Limb (tissue), 2 donors: ENCODE results near the gene VASH2.
"Not testable (repeated sequence)": the region's sequence is repeated elsewhere in the genome, so short reads cannot be mapped to it uniquely, and the experiment has no call there.

Source experiments
- DNase-seq, 2 donors: peaks; one replicate each; pipeline ENCODE4 v3.0.0-alpha.2; 2016; ENCODE audit errors: extremely low spot score in 2 of 2

VASH2 gene

DNA sequence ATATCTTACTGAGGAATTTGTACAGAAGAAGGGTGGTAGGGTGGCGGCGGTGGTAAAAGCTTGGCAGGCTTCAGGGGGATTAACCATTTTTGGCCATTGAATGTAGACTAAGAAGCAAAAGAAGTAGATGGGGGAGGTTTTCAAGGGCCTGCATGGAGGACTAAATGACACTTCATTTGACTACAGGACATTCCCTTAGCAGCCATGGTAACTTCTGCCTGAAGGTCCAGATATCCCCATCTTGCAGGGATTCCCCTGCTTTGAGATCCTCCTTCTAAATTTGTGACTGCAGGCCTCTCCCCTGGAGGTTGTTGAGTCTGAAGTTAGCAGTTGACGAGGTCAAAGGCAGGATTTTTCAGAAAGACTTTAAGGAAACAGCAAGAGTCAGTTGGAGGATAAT, 4.8 kb downstream of the VASH2 start:
- no peak for DNase-seq

DNA sequence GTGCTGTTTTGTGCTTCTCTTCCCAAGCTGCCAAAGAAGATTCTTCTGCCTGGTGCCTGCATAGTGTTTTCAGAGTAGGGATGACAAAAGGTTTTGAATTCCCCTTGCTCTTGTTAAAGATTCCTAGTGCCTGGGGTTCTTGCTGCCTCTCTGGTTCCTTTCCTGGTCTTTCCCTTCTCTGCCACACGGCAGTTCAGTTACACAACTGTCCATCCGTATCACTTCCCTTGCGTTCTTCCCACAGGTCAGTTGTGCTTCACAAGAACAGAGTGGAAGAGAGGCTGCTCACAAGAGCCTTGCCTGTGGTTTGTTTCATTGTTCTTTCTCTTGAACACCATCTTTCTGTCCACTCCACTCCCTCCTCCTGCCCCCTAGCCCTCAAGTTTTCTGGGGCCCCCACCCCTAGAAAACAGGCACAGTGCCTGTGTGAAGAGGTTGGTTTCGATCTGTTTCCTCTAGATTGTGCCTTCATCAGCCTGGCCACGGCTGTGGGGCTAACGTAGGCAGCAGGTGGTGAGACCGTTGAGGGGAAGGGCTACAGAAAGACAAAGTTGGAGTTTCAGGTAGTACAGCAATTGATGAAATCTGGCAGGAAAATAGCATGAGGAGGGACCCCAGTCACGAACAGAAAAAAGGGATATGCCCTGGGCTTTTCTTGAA, 5.8 kb downstream of the VASH2 start:
- no peak for DNase-seq

DNA sequence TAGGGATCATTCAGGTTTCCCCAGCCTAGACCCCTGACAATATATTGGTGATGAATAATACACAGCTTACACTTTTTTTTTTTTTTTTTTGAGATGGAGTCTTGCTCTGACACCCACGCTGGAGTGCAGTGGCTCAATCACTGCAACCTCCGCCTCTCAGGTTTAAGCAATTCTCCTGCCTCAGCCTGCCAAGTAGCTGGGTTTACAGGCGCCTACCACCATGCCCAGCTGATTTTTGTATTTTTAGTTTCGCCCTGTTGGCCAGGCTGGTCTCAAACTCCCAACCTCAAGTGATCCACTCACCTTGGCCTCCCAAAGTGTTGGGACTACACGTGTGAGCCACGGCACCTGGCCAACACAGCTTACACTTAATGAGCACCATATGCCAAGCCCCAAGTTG, 7.2 kb downstream of the VASH2 start:
- no peak for DNase-seq

DNA sequence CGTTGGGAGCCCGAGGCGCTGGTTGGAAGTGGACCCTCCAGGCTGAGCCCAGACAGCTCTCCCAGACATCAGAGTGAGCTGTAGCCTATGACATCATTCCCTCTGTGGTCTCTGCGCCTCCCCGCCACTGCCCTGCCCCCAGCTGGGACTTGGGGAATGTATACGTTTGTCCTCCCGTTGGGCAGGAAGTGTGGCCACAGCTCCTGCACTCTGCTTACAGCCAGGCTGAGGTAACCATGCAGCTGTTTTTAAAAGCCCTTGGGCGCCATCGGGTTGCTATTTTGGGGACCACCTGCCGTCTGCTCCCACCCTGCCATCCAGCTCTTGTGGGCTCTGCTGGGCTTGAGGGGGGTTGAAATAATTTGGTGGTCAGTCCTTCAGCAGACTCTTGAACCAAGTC, 7.8 kb downstream of the VASH2 start:
- peak in 1 of 2 donors; percentile 64 for DNase-seq

DNA sequence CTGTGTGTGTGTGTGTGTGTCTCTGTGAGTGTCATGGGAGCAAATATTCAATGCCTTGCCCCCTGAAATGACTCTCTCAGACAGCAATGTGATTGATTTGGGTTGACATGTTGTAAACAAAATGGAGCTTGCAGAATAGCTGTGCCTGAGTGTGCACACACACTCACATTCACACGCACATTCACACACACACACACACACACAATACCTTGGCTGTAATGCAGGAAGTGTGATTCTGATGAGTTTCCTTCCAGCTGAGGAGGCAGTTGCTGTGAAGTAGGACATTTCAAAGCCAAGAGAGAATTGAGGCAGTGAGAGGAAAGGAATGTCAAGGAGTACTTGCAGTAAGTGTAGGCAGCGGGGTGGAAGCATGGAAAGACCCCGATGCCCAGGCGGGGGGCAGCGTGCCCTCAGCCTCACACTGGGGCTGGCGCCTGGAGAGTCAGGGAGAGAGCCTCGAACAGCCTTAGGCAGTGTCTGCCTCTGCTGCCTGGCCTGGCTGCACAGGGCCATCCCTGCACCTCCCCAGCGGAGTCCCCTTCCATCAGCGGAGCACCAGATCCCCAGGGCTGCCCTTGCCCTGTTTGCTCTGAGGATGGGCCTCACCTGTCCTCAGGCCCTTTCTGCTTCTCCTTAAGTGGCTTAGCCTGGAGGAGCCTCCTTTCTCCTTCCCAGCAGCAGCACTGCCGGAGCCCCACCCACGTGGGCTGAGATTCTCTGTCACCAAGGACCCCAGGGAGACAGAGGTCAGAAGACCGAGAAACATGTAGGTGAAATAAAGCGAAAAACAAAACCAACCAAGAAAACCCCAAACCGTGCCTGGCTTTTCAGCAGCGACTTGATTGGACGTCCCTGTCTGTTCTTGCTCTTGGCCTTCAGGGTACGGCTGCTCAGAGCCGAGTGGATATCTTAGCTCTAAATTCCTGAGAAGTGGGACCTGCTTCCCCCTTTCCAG, 9.2 kb downstream of the VASH2 start:
- DNase-seq, result no peak

DNA sequence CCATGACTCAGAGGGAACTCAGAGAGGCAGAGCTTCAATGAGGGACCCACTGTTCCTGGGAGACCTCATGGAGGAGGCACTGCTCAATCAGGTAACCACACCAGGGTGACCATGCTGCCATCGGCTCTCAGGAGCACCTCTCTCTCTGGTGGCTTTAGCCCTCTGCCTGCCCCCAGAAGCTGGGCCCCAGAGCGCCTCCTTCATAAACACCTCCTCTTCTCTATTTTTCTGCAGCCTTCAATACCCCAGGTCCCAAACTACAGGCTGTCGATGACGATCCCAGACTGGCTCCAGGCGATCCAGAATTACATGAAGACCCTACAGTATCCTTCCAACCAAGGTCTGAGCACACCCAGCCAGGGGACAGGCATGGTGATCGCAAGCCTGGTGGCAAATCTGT, 10.6 kb downstream of the VASH2 start:
- DNase-seq, result no peak

DNA sequence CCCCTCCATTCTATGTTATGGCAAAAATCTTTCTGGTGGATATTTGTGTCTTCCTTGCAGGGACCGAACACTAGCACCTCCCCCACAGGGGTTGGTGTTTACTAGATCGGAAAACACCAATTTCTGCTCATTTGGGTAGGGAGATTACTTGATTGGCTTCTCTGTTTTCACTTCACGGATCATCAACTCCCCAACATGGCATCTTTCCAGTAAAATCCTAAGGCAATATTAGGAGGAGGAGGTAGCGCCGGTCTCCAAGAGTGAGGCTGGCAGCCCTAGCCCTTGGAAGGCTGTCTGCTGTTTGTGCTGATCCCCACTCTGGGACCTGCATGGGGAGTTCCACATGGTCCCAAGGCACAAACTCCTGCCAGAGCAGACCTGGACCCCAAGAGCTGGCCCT, 12.2 kb downstream of the VASH2 start:
- no peak for DNase-seq

DNA sequence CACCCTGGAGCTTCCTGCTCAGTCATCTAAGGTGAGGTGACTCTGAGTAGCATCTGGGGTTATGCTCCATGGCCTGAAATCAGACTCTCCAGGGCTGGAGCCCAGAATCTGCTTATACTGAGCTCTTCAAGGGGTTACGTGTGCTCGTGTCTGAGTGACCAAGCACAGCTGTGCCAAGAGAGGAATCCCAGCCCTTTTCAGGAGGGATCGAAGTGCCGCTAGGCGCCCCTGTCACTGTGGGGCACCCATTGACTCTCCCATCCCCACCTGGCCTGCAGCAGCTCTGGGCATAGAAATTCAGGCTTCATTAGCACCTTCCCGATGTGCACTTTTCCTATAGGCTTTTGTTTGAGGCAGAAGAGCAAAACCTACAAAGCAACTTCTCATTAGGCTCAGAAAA, 13.8 kb downstream of the VASH2 start:
- no peak for DNase-seq

DNA sequence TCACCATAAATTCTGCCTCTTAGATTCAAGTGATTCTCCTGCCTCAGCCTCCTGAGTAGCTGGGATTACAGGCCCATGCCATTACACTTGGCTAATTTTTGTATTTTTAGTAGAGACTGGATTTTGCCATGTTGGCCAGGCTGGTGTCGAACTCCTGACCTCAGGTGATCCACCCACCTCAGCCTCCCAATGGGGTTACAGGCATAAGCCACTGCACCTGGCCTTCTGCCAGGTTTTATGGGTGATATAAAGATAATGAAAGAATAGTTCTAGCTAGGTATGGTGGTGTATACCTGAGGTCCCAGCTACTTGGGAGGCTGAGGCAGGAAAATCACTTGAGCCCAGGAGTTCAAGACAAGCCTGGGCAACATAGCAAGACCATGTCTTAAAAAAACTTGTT, 14.7 kb downstream of the VASH2 start:
- DNase-seq, result not testable (repeated sequence)

DNA sequence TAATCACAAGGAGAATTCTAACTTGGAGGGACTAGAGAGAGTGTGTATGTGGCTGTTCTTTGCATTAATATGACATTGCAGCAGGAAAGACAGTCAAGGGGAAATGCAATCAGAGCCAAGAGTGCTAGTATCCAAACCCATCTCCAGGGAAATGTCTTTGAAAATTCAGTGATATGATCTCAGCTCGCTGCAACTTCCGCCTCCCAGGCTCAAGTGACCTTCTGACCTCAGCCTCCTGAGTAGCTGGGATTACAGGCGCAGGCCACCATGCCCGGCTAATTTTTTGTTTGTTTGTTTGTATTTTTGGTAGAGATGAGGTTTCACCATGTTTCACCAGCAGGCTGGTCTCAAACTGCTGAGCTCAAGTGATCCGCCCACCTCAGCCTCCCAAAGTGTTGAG, 16.3 kb downstream of the VASH2 start:
- no peak for DNase-seq

DNA sequence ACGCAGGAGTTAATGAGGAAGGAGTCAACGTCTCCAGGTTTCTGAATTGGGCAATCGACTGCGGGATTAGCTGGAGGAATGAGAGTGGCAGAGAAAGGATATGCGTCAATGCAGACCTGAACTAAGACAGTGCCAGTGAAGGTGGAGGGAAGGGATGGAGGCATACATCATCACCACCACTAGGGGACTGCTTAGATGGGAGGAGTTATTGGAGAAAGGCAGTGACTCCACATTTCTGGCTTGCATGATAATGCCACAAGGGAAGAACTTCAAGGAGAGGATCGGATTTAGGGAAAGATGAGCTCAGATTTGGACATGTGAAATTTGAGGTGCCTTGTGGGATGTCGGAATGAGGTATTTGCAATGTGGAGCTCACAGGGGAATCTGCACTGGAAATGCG, 17.5 kb downstream of the VASH2 start:
- peak in 1 of 2 donors; percentile 61 for DNase-seq

DNA sequence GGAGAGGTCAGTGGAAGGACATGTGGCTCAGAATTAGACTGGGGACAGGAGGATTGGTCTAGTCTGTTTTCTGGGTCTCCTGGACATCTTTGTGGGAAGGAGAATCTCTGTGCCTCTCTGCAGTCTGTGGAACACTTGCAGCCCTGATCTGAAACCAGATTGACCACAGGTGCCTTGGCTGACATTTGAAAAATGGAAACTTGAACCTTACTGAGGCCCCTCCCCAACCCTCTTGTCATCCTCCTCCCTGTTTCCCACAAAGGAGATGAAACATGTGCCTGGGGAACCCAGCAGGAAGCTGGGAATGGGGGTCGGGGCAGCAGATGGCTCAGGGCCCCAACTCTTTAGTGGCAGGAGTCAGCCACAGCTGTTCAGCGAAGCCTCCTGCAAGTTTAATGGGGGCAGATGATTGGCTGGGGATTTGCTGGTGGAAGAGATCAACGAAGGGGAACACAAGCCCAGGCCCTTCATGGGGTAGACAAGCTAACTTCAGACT, 18.1 kb downstream of the VASH2 start:
- DNase-seq, result peak; percentile 67 to 70

DNA sequence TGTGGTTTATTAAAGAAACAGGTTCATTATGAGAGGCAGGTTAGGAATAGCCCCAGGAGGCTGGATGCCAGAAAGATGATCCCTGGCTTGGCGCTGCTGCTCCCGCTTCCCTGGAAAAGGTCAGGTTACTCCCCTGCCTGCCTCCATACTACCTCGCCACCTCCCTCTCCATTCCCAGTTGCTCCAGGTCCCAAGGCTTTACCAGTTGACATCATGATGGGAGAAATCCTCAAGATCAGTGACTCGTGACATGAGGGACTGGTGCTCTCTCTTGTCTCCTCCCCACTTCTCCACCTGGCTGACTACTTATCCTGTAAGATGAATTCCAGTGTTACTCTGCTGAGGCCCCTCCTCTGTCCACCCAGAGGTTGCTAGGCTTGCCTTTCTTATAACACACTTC, 19.7 kb downstream of the VASH2 start:
- no peak for DNase-seq

DNA sequence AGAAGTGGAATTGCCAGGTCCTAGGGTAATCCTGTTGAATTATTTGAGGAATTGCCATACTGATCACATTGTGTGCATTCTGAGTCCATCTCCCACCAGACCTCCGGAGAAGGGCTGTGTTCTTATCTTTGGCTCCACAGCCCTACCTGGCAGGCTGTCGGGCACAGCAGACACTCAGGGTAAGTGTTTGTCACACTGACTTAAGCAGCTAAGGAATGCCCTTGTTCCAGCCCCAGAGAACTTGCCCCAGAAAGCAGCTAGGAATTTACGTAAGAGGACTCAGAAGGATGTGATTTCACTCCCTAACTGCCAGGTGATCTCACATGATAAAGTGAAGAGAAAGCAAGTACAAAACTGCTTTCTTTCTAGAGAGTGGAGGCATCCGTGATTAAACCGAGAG, 21.0 kb downstream of the VASH2 start:
- no peak for DNase-seq

DNA sequence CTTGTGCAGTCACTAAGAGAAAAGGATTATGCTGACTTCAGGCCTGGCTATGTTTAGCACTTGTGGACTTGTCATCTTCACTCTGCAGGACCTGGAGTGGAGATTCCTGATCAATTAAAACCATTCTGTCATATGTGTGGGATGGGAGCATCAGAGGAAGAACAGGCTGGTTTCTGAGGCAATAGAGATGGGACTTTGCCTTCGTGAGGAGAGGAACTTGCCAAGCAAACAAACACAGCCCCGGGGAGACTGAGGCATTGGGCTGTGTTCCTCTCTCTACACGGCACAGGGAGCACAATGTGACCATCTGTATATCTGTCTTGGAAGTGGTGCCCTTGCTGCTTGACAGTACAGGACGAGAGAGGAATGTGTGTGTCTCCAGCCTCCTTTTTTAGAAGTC, 23.1 kb downstream of the VASH2 start:
- peak in 1 of 2 donors; percentile 6 for DNase-seq

DNA sequence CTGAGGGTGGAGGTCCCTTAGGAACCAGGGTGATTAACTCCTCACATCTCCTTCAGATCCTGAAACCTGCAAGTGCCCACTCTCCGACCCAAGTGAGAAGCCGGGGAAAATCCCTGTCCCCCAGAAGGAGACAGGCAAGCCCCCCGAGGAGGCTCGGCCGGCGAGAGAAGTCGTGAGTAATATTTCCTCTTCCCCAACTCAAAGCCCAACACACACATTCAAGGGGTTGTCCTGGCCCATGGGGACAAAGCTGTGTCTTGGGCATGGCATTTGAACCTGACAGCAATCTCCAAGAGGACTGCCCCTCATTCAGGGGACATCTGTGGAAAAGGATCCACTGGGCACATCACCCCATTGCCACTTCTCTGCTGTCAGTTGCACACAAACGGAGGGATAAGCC, 23.6 kb downstream of the VASH2 start:
- peak in 1 of 2 donors; percentile 11 for DNase-seq

DNA sequence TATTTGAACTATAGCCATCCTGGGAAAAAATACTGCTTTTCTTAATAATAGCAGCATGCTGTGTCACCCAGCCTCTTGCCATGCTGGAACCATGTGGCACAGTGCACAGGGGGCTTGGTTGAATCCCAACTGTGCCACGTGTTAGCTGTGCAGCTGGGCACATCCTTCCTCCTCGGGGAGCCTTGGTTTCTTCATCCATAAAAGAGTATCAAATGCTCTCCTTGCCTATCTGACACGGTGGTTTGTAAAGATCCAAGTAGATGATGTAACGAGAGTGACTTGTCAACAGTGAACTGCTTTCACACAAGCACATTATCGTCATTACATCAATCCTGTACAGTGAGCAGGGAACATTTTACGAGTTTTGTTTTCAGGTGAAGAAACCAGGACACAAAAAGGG, 24.4 kb downstream of the VASH2 start:
- peak in 1 of 2 donors; percentile 4 for DNase-seq

DNA sequence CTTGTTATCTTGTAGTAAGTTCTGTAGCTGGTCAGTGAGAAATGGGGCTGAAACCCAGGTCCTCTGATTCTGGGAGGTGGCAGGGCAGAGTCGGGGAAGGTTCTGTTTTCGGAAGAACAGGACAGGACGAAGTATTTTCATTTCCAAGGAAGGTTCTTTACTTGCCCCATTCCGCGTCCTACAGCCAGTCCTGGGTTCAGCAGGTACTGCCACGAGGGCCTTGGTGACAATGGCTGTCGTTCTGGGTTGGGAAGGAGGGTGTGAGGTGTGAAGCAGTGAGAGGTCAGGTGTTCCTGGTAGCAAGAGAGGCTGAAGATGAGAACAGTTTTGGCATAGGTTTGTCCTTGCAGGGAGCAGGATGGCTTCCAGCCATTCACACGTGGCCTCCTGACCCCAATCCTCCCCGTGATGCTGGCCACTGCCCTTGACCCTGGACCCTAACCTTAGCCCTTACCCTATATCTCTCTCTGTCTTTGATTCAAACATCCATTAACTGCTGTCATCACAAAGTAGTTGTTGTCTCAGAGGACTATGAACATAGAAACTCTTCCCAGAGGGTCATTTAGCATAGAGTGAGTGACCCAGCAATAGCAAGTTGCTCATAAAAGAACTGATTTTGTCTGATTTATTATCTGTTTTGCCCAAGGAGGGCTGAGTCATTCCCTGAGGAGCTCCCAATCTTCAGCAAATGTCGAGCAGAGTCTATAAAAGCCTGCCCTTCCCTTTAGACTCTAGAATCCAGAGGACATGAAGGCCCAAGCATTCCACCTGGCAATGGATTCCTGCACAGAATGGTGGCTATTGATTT, 25.0 kb downstream of the VASH2 start:
- peak in 1 of 2 donors; percentile 13 for DNase-seq

DNA sequence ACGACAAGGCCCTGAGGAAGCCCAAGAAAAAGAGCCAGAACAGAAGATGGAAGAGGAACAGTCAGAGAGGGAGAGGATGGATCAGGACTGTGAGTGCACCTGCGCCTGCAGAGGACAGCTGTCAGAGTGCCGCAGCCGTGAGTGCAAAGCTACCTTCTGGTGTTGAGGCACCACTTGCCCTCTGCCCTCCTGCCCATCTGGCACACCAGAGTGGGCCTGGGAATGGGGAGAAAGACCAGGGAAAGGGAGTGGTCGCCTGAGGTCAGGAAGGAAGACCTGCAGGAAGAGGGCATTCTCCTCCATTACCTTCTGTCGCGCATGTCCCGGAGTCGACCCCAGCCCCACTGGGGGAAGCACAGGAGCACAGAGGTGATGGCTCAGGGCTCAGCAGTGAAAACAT, 26.2 kb downstream of the VASH2 start:
- peak in 1 of 2 donors; percentile 29 for DNase-seq

DNA sequence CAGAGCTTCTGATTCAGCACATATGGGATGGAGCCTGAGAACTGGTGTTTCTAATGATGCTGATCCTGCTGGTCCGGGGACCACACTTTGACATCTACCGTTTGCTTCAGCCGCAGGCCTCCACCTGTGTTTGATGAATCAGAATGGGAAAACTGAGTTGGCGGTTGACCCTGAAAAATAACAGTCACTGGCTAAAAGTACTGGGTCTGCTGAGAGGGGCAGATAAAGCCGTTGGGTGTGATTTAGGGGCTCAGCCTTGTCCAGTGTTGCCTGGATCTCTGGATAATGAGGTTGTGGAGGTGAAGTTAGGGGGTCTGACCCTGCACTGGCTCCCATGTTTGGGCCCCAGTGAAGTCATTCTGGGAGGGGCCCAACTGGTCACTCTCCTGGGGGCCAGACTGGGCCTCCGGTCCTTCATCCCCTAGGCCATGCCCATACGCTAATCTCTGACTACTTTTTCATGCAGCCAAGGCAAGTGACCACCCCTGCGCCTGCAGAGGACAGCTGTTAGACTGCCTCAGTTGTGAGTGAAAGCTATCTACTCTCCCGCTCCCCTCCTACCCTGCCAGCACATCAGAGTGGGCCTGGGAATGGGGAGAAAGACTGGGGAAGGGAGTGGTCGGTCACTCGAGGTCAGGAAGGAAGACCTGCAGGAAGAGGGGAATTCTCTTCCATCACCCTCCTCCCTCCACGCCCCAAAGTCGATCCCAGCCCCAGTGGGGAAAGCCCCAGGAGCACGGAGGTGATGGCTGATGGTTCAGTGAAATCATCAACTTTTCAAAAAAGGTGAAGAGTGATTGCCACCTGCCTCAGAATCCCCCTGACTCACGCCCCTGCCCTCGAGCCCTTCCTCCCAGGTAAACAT, 27.7 kb downstream of the VASH2 start:
- DNase-seq, result peak in 1 of 2 donors; percentile 17
